Spleen (tissue), 11 donors: ENCODE measurements around the gene PRRG2. TPM values are rescaled to one million over a fixed set of nuclear protein-coding genes. Genes with fewer than 3 reads are reported as not detected.

Experiments
- DNase-seq: peaks from one replicate; pipeline ENCODE4 v3.0.0-alpha.2; 2020
- H3K27ac ChIP-seq, 8 donors: fragments of 200-600 bp; sonication (generic) in 7 of 8; 1 replicate in 4 of 8; 2 replicates in 4 of 8; pipeline versions ENCODE4 v1.5.0 to v1.8.0; 2016 to 2021; ENCODE audit warnings: inconsistent platforms in 4 of 8, mild to moderate bottlenecking in 4 of 8, moderate library complexity in 1 of 8
- H3K27me3 ChIP-seq, 7 donors: fragments of 200-600 bp; sonication (generic) in 6 of 7; replicated peaks in 1 of 7; 1 replicate in 4 of 7; 2 replicates in 3 of 7; pipeline versions ENCODE4 v1.5.0 to v1.8.0; 2016 to 2021; ENCODE audit warnings: inconsistent platforms in 3 of 7, mild to moderate bottlenecking in 1 of 7
- H3K36me3 ChIP-seq, 6 donors: fragments of 200-600 bp; sonication (generic) in 5 of 6; 1 replicate in 4 of 6; 2 replicates in 2 of 6; pipeline versions ENCODE4 v1.5.0 to v1.8.0; 2016 to 2021; ENCODE audit warnings: inconsistent platforms in 2 of 6
- H3K4me1 ChIP-seq, 6 donors: fragments of 200-600 bp; sonication (generic) in 5 of 6; 1 replicate in 3 of 6; 2 replicates in 3 of 6; pipeline versions ENCODE4 v1.5.0 to v1.8.0; 2016 to 2021; ENCODE audit warnings: inconsistent platforms in 3 of 6
- H3K4me3 ChIP-seq, 8 donors: fragments of 200-600 bp; sonication (generic) in 7 of 8; 1 replicate in 4 of 8; 2 replicates in 4 of 8; pipeline versions ENCODE4 v1.5.0 to v1.8.0; 2016 to 2021; ENCODE audit warnings: inconsistent platforms in 4 of 8, mild to moderate bottlenecking in 4 of 8, moderate library complexity in 2 of 8
- H3K9me3 ChIP-seq, 8 donors: fragments of 200-600 bp; sonication (generic) in 7 of 8; 1 replicate in 4 of 8; 2 replicates in 4 of 8; pipeline versions ENCODE4 v1.5.0 to v1.8.0; 2016 to 2021; ENCODE audit warnings: inconsistent platforms in 4 of 8
- CTCF ChIP-seq, 11 experiments: fragments of 200-600 bp in 7 of 11; fragments of 450-650 bp in 4 of 11; sonication (generic) in 4 of 11; IDR thresholded peaks in 8 of 11; conservative IDR thresholded peaks in 3 of 11; 1 replicate in 7 of 11; 2 replicates in 4 of 11; pipeline versions ENCODE4 v1.4.0 to v1.8.0; 2016 to 2021; ENCODE audit warnings: antibody characterized with exemption in 11 of 11, inconsistent platforms in 4 of 11, mild to moderate bottlenecking in 1 of 11
- POLR2A ChIP-seq, 3 donors: fragments of 450-650 bp; IDR thresholded peaks; one replicate each; pipeline ENCODE4 v1.5.1; 2017; ENCODE audit warnings: antibody characterized with exemption in 3 of 3, mild to moderate bottlenecking in 1 of 3
- POLR2AphosphoS5 ChIP-seq, 3 donors: sonication (generic); formaldehyde crosslinking; IDR thresholded peaks; one replicate each; pipeline ENCODE4 v1.5.1; 2017; ENCODE audit warnings: antibody characterized with exemption in 3 of 3
- WGBS, 5 donors: extraction: QIAGEN DNeasy Blood & Tissue Kit in 3 of 5; methylation state at CpG; one replicate each; pipeline versions ENCODE4 v1.1.5 to v1.1.7; 2013 to 2018; 5-methylcytosine and 5-hydroxymethylcytosine counted together
- intact Hi-C: fragments of 100-400 bp; cut with DNase I; formaldehyde crosslinking; loops from one replicate; pipeline ENCODE4 v1.15.0; 2023; ENCODE audit warnings: low total_unique reads
- polyA plus RNA-seq, 3 donors: library from polyadenylated mRNA; stranded (reverse); fragments of 200-250 nt; gene quantifications; one replicate each; pipeline ENCODE4 v1.2.1, GENCODE V29; 2013
- total RNA-seq, 7 donors: library from RNA; depleted of rRNA in 3 of 7; stranded (reverse); fragments of >200 nt in 3 of 7; fragmentation: NEBNext Ultra II Directional in 4 of 7; extraction: Animal tissue kit (Norgen Biotek cat#: 25700) in 4 of 7; gene quantifications; one replicate each; pipeline versions ENCODE4 v1.1.0 to v1.2.1, GENCODE V29; 2016 to 2021
- donor health status: healthy with polysubstance abuse.
- donor health status: DM: no; HTN: no; CAD: no; lungs with moderate emphysema.
- donor health status: DM: no; HTN: no; CAD: no.
- donor health status: Bipolar disorder and iron deficiency.
- donor health status: healthy.
- donor health status: DM: no; HTN: no; CAD: no.
- donor health status: DM: yes; HTN: yes; CAD: no.

PRRG2 gene
- total and polyA plus RNA-seq, 10 donors = 0.37 to 7.9 (median 1.3) TPM

GRCh38 chr19:49599378-49600295 lies 18.5 kb downstream of the PRRG2 start:
- no peak overlapping the region for H3K4me3 ChIP-seq
- no peak for DNase-seq
- no peaks in the 10 kb centered on the region for H3K27me3 ChIP-seq
- intact Hi-C loops = loop anchor here (10.0 kb wide), 1 partner anchor 65 kb away; the partner anchor contains the start of genes BCL2L12 and IRF3
- TF ChIP-seq POLR2AphosphoS5 (IDR thresholded peaks at IDR 0.05) (peak in 2 of 3 donors; percentile 35 to 73), POLR2A (IDR thresholded peaks at IDR 0.05) (no peak), CTCF (IDR thresholded peaks at IDR 0.05 in 8 of 11, conservative IDR thresholded peaks at IDR 0.05 in 3 of 11) (no peak)
- H3K4me1 ChIP-seq = peaks cover 0 to 22% (median 1%) of the 10 kb centered on the region in 6 donors
- H3K9me3 ChIP-seq = no peaks in the 10 kb centered on the region
- H3K27ac ChIP-seq = no peak overlapping the region
- H3K36me3 ChIP-seq = peaks cover 12 to 100% (median 98%) of the 10 kb centered on the region in 6 donors
- 91 to 93% (median 91%) methylated on average over 24 to 26 of the region's 26 CpGs for WGBS, 5 donors

DNA sequence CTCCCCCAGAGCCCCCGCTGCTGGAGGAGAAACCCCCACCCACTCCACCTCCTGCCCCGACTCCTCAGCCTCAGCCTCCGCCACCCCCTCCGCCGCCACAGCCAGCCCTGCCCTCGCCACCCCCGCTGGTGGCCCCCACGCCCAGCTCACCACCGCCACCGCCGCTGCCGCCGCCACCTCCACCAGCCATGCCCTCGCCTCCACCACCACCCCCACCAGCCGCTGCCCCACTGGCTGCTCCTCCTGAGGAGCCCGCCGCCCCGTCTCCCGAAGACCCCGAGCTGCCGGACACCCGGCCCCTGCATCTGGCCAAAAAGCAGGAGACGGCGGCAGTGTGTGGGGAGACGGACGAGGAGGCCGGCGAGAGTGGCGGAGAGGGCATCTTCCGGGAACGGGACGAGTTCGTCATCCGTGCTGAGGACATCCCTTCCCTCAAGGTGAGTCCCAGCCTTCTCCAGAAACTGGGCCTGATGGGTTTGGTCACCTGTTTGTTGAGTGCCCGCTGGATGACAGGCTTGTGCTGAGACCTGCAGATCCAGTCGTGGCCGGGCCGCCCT lies 20.4 kb downstream of the PRRG2 start:
- Histone ChIP-seq H3K27ac (no peak overlapping the region), H3K9me3 (no peaks in the 10 kb centered on the region), H3K27me3 (no peaks in the 10 kb centered on the region), H3K36me3 (peaks cover 10 to 100% (median 94%) of the 10 kb centered on the region in 6 donors), H3K4me3 (no peak overlapping the region), H3K4me1 (peaks cover 0 to 18% (median 0%) of the 10 kb centered on the region in 6 donors)
- intact Hi-C loops = no loop called here
- 93 to 98% (median 96%) methylated on average over 29 to 38 of the region's 38 CpGs for WGBS, 5 donors
- TF ChIP-seq CTCF (IDR thresholded peaks at IDR 0.05 in 8 of 11, conservative IDR thresholded peaks at IDR 0.05 in 3 of 11) = no peak
- TF ChIP-seq POLR2A (IDR thresholded peaks at IDR 0.05) = no peak
- peak in 1 of 3 donors; percentile 57 for TF ChIP-seq POLR2AphosphoS5 (IDR thresholded peaks at IDR 0.05)
- DNase-seq = no peak

DNA sequence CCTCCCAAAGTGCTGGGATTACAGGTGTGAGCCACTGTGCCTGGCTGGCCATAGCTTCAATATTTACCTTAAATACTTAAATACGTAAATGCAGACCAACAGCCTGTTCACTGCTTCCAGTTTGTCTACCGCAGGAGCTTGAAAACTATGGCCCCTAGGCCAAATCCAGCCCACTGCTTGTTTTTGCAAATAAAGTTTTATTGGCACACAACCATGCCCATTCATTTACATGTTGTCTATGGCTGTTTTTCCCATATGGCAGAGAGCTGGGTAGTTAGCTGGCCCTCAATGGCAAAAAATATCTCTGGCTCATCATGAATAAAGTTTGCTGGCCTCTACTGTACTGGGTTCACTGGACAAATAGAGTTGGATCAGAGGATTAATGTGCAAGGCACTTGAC lies 21.7 kb downstream of the PRRG2 start:
- Histone ChIP-seq H3K4me3 (no peak overlapping the region), H3K27me3 (no peaks in the 10 kb centered on the region), H3K27ac (no peak overlapping the region), H3K9me3 (no peaks in the 10 kb centered on the region), H3K4me1 (peaks cover 0 to 18% (median 0%) of the 10 kb centered on the region in 6 donors), H3K36me3 (peaks cover 10 to 100% (median 89%) of the 10 kb centered on the region in 6 donors)
- DNase-seq = no peak
- TF ChIP-seq POLR2AphosphoS5 (IDR thresholded peaks at IDR 0.05) = no peak
- no peak for TF ChIP-seq CTCF (IDR thresholded peaks at IDR 0.05 in 8 of 11, conservative IDR thresholded peaks at IDR 0.05 in 3 of 11)
- no peak for TF ChIP-seq POLR2A (IDR thresholded peaks at IDR 0.05)
- WGBS, 5 donors = 91 to 100% (median 98%) methylated on average over 2 of the region's 2 CpGs
- intact Hi-C loops = no loop called here

DNA sequence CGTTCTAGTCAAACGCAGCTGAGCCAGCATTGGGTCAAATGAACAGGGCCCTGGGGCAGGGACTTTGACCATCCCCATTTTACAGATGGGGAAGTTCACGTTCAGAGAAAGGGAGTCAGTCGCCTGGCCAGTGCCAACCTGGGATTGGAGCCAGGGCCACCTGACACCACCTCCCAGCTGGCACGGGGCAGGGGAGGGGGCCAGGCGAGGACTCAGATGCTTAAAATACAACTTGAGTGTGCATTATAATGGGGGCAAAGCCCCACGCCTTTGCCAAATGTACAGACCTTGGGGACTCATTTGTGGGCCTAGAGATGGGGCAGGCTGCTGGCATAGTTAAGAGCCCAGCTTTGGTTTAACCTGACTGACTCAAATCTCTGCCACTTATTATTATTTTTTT lies 24.5 kb downstream of the PRRG2 start:
- Histone ChIP-seq H3K27ac (no peak overlapping the region), H3K4me3 (no peak overlapping the region), H3K36me3 (peaks cover 5 to 100% (median 83%) of the 10 kb centered on the region in 6 donors), H3K9me3 (no peaks in the 10 kb centered on the region), H3K27me3 (no peaks in the 10 kb centered on the region), H3K4me1 (peaks cover 0 to 18% (median 0%) of the 10 kb centered on the region in 6 donors)
- no peak for DNase-seq
- TF ChIP-seq POLR2A (IDR thresholded peaks at IDR 0.05) (no peak), POLR2AphosphoS5 (IDR thresholded peaks at IDR 0.05) (no peak), CTCF (IDR thresholded peaks at IDR 0.05 in 8 of 11, conservative IDR thresholded peaks at IDR 0.05 in 3 of 11) (no peak)
- intact Hi-C loops = no loop called here
- 85 to 96% (median 89%) methylated on average over 7 of the region's 7 CpGs for whole genome bisulfite sequencing, 5 donors
